ENCODE data around the gene USP7. TPM values are rescaled to one million over a fixed set of nuclear protein-coding genes. Genes with fewer than 3 reads are reported as not detected.
A peak's percentile ranks its signal among the peaks of the same experiment; 100 is the strongest.

USP7 gene
- total RNA-seq, 1 experiment from 2014 or later, result 148 TPM

GRCh38 chr16:8850279-8850885 is 113.3 kb downstream of the USP7 start:
- Mint-ChIP-seq H3K9me3 (ENCODE audit: unreplicated experiment) (no peaks in the 10 kb centered on the region), H3K27me3 (ENCODE audit: insufficient read depth, unreplicated experiment) (no peaks in the 10 kb centered on the region), H3K4me3 (ENCODE audit: unreplicated experiment) (no peak overlapping the region), H3K36me3 (ENCODE audit: insufficient read depth, unreplicated experiment) (peaks cover 73% of the 10 kb centered on the region), H3K4me1 (ENCODE audit: low read depth, unreplicated experiment) (no peaks in the 10 kb centered on the region), H3K27ac (ENCODE audit: unreplicated experiment) (peak overlapping the region; percentile 55)
- intact Hi-C loops (cut with micrococcal nuclease; ENCODE audit: unreplicated experiment), result no loop called here
- Histone ChIP-seq H3K9me3 (no peaks in the 10 kb centered on the region), H3K36me3 (ENCODE audit: control insufficient read depth, insufficient read depth, low read length) (peaks cover 7% of the 10 kb centered on the region; the same call in 1 of the 2 replicates), H3K27me3 (replicated peaks; ENCODE audit: control insufficient read depth, insufficient read depth, low read length) (no peaks in the 10 kb centered on the region), H3K4me1 (no peaks in the 10 kb centered on the region), H3K4me3 (ENCODE audit: low read depth, low read length) (no peak overlapping the region)
- ChIA-PET CTCF (no interaction called here), POLR2A (no interaction called here)
- BruUV-seq (replicated peaks), result no TSS peak
- no peak for DNase-seq
- no peak for TF ChIP-seq CTCF (IDR thresholded peaks at IDR 0.05; ENCODE audit: insufficient read depth in 1 of 2, low read depth in 1 of 2, low read length in 1 of 2, severe bottlenecking in 1 of 2, unreplicated experiment in 1 of 2)

GRCh38 chr16:8849411-8850011 is 114.2 kb downstream of the USP7 start:
- H3K4me3 ChIP-seq (ENCODE audit: low read depth, low read length), result no peak overlapping the region
- intact Hi-C loops (cut with micrococcal nuclease; ENCODE audit: unreplicated experiment), result no loop called here
- no TSS peak for BruUV-seq (replicated peaks)
- H3K36me3 ChIP-seq (ENCODE audit: control insufficient read depth, insufficient read depth, low read length), result peaks cover 7% of the 10 kb centered on the region; the same call in 1 of the 2 replicates
- DNase-seq, result no peak
- H3K27me3 ChIP-seq (replicated peaks; ENCODE audit: control insufficient read depth, insufficient read depth, low read length), result no peaks in the 10 kb centered on the region
- H3K27me3 Mint-ChIP-seq (ENCODE audit: insufficient read depth, unreplicated experiment), result no peaks in the 10 kb centered on the region
- H3K9me3 ChIP-seq, result no peaks in the 10 kb centered on the region
- H3K4me1 Mint-ChIP-seq (ENCODE audit: low read depth, unreplicated experiment), result no peaks in the 10 kb centered on the region
- TF ChIP-seq CTCF (IDR thresholded peaks at IDR 0.05; ENCODE audit: insufficient read depth in 1 of 2, low read depth in 1 of 2, low read length in 1 of 2, severe bottlenecking in 1 of 2, unreplicated experiment in 1 of 2), result no peak
- H3K27ac Mint-ChIP-seq (ENCODE audit: unreplicated experiment), result peak overlapping the region; percentile 49
- peaks cover 73% of the 10 kb centered on the region for H3K36me3 Mint-ChIP-seq (ENCODE audit: insufficient read depth, unreplicated experiment)
- ChIA-PET CTCF (no interaction called here), POLR2A (no interaction called here)
- peak overlapping the region; percentile 6 for H3K4me3 Mint-ChIP-seq (ENCODE audit: unreplicated experiment)
- no peaks in the 10 kb centered on the region for H3K9me3 Mint-ChIP-seq (ENCODE audit: unreplicated experiment)
- H3K4me1 ChIP-seq, result no peaks in the 10 kb centered on the region

- CTCF ChIA-PET, result no interaction called here
- peak overlapping the region; percentile 6 for H3K4me3 Mint-ChIP-seq (ENCODE audit: unreplicated experiment)
- no TSS peak for BruUV-seq (replicated peaks)
These were observed 114.7 kb downstream of the USP7 start for GRCh38 chr16:8848939-8849391.

More at GRCh38 chr16:8848939-8849391, 114.7 kb downstream of the USP7 start:
- DNase-seq, result no peak
- no peak for TF ChIP-seq CTCF (IDR thresholded peaks at IDR 0.05; ENCODE audit: insufficient read depth in 1 of 2, low read depth in 1 of 2, low read length in 1 of 2, severe bottlenecking in 1 of 2, unreplicated experiment in 1 of 2)
- Histone ChIP-seq H3K4me1 (no peaks in the 10 kb centered on the region), H3K4me3 (ENCODE audit: low read depth, low read length) (no peak overlapping the region), H3K36me3 (ENCODE audit: control insufficient read depth, insufficient read depth, low read length) (peaks cover 7% of the 10 kb centered on the region; the same call in 1 of the 2 replicates), H3K27me3 (replicated peaks; ENCODE audit: control insufficient read depth, insufficient read depth, low read length) (no peaks in the 10 kb centered on the region), H3K9me3 (no peaks in the 10 kb centered on the region)
- Mint-ChIP-seq H3K4me1 (ENCODE audit: low read depth, unreplicated experiment) (peaks cover 1% of the 10 kb centered on the region), H3K36me3 (ENCODE audit: insufficient read depth, unreplicated experiment) (peaks cover 73% of the 10 kb centered on the region), H3K27ac (ENCODE audit: unreplicated experiment) (peak overlapping the region; percentile 49), H3K27me3 (ENCODE audit: insufficient read depth, unreplicated experiment) (no peaks in the 10 kb centered on the region), H3K9me3 (ENCODE audit: unreplicated experiment) (no peaks in the 10 kb centered on the region)
- intact Hi-C loops (cut with micrococcal nuclease; ENCODE audit: unreplicated experiment), result no loop called here
- POLR2A ChIA-PET, result no interaction called here
